Fibroblast of mammary gland (primary cell): ENCODE measurements around the gene ARHGAP27.

ENCODE experiments used
- DNase-seq: peaks from one replicate; pipeline ENCODE4 v3.0.0-alpha.2; 2010; ENCODE audit warnings: low read depth
- H3K4me3 ChIP-seq: 2 replicates; pipeline ENCODE4 v1.5.1; 2011; ENCODE audit warnings: low read depth, mild to moderate bottlenecking, low read length, moderate library complexity; ENCODE audit not compliant: control insufficient read depth
- TF ChIP-seq, protein P1 (sequence below): conservative IDR thresholded peaks from 2 replicates; pipeline ENCODE4 v1.5.1; 2011; ENCODE audit warnings: low read depth, low read length, inconsistent platforms; ENCODE audit not compliant: control insufficient read depth, insufficient read depth

Gene ARHGAP27

DNA sequence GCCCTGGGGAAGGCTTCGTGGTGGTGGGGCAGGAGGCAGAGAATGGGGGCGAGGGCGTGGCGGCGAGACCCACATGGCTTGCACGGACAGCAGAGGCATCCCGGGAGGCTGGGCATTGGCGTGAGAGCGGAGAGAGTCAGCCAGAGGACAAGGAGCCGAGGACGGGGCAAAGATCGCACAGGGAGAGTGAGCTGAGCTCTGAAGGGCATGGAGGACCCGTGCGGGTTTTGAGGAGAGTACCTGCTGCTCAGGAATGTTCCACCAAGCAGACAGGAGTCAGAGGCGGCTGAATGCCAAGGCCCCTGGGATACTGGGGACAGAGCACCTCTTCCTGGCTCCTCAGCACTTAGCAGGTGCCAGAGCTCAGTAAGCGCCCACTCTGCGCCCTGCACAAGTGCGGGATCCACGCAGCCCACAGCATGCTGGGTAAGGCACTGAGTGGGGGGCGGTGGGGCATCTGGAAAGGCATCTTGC, 47.8 kb downstream of the ARHGAP27 start:
- TF ChIP-seq, protein P1, sequence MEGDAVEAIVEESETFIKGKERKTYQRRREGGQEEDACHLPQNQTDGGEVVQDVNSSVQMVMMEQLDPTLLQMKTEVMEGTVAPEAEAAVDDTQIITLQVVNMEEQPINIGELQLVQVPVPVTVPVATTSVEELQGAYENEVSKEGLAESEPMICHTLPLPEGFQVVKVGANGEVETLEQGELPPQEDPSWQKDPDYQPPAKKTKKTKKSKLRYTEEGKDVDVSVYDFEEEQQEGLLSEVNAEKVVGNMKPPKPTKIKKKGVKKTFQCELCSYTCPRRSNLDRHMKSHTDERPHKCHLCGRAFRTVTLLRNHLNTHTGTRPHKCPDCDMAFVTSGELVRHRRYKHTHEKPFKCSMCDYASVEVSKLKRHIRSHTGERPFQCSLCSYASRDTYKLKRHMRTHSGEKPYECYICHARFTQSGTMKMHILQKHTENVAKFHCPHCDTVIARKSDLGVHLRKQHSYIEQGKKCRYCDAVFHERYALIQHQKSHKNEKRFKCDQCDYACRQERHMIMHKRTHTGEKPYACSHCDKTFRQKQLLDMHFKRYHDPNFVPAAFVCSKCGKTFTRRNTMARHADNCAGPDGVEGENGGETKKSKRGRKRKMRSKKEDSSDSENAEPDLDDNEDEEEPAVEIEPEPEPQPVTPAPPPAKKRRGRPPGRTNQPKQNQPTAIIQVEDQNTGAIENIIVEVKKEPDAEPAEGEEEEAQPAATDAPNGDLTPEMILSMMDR: no peak
- H3K4me3 ChIP-seq: no peak overlapping the region
- DNase-seq: no peak

DNA sequence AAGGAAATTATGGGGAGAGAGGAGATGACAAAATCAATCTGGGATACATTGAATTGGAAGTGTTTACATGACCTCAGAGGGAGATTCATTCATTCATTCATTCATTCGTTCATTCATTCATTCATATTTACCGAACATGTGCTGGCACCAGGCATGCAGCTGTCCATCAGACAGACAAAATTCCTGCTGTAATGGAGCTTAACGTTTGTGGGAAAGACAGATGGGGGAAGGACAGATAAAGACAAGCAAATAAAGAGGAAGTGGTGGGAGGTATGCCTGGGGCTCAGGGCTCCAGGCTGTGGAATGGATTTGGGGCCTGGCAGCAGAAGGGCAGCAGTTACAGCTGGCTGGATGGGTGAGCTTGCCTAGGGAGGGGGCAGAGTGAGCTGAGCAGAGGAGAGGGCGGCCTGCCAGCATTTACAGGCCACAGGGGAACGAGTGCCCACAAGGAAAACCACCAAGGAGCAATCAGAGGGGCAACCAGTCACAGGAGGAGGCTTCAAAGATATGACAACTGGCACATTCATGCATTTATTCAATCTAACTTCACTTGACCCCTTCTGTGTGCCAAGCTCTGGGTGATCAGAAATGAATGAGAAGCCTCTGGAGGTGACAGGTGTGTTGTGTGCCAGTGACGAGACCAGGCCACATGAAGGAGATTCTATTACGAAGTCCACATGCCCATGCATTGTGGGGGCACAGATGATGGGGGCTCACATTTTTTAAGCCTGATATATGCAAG, 48.5 kb downstream of the ARHGAP27 start:
- no peak overlapping the region for H3K4me3 ChIP-seq
- TF ChIP-seq, protein P1: no peak
- no peak for DNase-seq

DNA sequence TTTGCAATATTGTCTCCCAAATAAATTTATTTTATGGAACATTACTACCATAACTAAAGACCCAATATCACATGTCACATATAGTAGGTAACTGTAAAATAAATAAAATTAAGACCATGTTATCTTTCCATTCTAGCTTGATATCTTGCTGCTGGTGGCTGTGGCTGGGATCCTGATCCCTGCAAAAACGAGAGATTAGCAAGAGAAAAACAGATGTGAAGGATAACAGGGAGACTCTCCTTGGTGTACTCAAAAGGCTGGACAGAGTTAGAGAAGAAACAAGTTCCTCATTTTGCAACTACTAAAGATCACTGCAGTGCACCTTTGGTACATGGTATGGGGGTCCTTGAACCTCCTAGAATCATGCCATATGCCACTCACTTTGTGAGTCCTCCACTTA, 49.7 kb downstream of the ARHGAP27 start:
- TF ChIP-seq, protein P1: no peak
- no peak for DNase-seq
- H3K4me3 ChIP-seq: no peak overlapping the region

DNA sequence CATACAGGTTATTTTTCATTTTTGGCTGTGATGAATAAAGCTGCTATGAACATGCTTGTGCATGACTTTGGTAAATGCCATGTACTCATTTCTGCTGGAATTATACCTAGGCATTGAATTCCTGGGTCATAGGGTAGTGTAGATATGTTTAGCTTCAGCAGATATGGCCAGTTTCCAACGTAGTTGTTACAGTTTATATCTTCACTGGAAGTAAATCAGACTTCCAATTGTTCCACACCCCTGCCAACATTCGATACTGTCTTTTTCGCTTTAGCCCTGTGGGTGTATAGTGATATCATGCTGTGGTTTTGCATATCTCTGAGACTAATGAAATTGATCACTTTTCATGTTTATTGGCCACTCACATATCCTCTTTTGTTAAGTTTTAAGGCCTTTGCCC, 50.4 kb downstream of the ARHGAP27 start:
- TF ChIP-seq, protein P1: no peak
- H3K4me3 ChIP-seq: no peak overlapping the region
- no peak for DNase-seq

DNA sequence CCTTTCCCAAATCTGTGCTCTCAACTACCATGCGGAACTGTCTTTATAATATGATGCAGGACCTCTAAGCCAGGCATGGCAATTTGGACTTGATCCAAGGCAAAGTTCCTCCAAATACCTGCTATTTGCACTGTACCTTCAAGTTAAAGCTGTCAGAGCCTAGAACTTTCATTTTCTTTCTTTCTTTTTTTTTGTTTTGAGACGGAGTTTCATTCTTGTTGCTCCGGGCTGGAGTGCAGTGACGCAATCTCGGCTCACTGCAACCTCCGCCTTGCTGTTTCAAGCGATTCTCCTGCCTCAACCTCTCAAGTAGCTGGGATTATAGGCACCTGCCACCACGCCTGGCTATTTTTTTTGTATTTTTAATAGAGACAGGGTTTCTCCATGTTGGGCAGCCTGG, 51.7 kb downstream of the ARHGAP27 start:
- TF ChIP-seq, protein P1: no peak
- no peak overlapping the region for H3K4me3 ChIP-seq
- DNase-seq: no peak

DNA sequence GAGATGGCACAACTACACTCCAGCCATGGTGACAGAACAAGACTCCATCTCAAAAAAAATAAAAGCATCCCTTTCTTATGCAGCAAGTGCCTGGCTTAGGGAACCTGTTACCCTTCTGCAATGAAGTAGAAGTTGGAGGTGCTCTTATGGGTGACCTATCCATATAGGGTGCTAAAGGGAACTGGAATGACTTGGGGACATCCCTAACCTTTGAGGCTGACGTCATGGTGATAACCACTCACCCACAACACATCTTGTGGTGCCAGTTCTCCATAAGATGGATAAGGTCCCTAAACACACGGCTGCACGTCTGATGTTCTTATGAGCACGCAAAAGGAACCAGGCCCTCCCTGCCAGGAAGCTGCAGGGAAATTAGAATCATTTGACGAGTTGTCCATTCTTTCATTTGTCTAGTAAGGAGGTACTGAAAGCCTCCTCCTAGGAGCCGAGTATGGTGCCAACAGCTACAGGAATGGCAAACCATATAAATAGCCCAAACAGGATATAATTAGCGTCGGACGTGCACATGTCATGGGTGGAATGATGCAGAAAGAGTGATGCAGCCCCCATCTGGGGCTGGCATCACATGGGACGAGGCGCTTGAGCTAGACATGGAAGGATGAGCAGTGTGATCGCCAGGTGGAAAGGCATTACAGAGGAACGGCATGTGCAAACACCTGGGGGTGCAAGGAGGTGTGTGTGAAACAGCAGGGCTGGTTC, 52.5 kb downstream of the ARHGAP27 start:
- no peak for DNase-seq
- H3K4me3 ChIP-seq: no peak overlapping the region
- TF ChIP-seq, protein P1: no peak
